ENCODE data around the gene OXSM.

DNA sequence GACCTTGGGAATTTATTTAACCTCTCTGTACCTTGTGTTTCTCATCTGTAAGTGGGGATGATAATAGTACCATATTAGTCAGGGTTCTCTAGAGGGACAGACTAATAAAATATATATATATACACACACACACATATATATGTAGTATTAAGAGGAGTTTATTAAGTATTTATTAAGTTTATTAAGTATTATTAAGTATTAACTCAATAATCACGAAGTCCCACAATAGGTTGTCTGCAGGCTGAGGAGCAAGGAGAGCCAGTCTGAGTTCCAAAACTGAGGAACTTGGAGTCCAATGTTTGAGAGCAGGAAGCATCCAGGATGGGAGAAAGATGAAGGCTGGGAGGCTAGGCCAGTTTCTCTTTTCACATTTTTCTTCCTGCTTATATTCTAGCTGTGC lies 14.8 kb downstream of the OXSM start:
- TF ChIP-seq, protein P1, sequence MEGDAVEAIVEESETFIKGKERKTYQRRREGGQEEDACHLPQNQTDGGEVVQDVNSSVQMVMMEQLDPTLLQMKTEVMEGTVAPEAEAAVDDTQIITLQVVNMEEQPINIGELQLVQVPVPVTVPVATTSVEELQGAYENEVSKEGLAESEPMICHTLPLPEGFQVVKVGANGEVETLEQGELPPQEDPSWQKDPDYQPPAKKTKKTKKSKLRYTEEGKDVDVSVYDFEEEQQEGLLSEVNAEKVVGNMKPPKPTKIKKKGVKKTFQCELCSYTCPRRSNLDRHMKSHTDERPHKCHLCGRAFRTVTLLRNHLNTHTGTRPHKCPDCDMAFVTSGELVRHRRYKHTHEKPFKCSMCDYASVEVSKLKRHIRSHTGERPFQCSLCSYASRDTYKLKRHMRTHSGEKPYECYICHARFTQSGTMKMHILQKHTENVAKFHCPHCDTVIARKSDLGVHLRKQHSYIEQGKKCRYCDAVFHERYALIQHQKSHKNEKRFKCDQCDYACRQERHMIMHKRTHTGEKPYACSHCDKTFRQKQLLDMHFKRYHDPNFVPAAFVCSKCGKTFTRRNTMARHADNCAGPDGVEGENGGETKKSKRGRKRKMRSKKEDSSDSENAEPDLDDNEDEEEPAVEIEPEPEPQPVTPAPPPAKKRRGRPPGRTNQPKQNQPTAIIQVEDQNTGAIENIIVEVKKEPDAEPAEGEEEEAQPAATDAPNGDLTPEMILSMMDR (conservative IDR thresholded peaks at IDR 0.05; ENCODE audit: low read length), result no peak
- no peak for TF ChIP-seq EZH2phosphoT487 (IDR thresholded peaks at IDR 0.05; ENCODE audit: borderline replicate concordance)
